ENCODE measurements around the gene RIMBP2.
A peak's percentile ranks its signal among the peaks of the same experiment; 100 is the strongest.

DNA sequence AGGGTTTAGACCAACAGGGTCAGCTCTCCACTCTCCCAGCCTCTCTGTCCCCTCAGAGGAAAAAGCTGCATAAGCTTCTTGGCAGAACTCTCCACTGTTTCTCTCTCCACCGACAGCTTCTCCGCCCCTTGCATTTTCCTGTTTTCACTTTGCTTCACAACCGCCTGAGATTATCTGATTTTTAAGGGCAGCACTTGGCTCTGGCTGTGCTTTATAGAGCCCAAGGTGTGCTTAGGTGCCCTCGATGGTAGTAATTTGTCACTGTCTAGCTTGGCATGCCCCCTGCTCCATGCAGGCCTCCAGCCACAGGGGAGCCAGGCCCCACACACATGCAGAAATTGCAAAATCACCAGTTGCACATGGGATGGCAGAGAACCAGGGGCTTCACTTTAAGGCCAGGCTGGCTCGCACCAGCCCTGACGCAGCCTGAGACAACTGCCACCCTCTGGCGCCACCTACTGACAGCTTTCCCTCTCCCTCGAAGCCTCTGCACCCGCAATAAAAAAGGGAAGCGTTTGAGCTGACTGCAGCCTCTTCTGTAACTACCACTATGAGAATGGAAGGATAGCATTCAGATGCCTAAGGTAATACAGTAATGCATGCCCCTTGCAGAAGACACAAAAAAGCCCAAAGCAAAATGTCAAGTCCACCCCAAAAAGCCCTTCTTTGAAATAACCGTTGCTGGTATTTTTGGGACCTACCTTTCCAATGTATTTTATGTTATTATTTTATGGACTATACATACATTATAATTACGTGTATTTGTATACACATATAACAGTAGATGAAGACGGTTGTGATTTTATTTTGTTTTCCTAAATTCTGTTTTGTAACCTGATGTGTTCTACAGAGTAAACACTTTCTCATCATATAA lies 32.0 kb upstream of the RIMBP2 start:
- TF ChIP-seq, protein P1, sequence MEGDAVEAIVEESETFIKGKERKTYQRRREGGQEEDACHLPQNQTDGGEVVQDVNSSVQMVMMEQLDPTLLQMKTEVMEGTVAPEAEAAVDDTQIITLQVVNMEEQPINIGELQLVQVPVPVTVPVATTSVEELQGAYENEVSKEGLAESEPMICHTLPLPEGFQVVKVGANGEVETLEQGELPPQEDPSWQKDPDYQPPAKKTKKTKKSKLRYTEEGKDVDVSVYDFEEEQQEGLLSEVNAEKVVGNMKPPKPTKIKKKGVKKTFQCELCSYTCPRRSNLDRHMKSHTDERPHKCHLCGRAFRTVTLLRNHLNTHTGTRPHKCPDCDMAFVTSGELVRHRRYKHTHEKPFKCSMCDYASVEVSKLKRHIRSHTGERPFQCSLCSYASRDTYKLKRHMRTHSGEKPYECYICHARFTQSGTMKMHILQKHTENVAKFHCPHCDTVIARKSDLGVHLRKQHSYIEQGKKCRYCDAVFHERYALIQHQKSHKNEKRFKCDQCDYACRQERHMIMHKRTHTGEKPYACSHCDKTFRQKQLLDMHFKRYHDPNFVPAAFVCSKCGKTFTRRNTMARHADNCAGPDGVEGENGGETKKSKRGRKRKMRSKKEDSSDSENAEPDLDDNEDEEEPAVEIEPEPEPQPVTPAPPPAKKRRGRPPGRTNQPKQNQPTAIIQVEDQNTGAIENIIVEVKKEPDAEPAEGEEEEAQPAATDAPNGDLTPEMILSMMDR (IDR thresholded peaks at IDR 0.05) = peak; percentile 53 to 75 (median 71)
- TF ChIP-seq EP300 (IDR thresholded peaks at IDR 0.05) = no peak
- TF ChIP-seq POLR2A (IDR thresholded peaks at IDR 0.05) = no peak

Data from tibial nerve (tissue), 4 donors.